ENCODE data around the gene SHANK2.

The SHANK2 gene

DNA sequence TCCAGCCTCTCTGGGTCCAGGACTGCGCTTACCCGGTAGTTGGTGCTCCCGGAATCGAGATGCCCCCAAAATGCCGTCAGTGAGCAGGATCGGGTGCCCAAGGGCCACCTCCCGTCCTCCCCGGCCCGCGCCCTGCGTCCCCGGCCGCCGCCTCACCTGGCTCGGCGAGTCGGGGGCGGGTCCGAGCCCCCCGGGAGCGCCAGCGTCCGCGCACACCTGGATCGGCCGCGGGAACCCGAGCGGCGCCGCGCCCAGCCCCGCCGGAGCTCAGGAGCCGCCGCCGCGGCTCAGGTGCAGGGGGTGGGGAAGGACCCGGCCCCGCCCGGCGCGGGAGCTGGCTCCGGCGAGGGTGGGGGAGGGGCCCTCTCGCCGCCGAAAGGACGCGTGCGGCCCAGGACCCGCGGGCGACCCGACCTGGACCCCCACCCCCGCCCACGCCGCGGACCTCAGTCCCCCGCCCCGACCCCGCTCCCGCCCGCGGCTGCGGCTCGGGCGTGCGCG, at the start of gene SHANK2:
SHANK2 (minus strand) TSS at position 309 of the 501 bp plus-strand sequence. CDS start 105,251 bp downstream, outside the sequence.
- no peak for DNase-seq (ENCODE audit: low read depth in 3 of 3)

DNA sequence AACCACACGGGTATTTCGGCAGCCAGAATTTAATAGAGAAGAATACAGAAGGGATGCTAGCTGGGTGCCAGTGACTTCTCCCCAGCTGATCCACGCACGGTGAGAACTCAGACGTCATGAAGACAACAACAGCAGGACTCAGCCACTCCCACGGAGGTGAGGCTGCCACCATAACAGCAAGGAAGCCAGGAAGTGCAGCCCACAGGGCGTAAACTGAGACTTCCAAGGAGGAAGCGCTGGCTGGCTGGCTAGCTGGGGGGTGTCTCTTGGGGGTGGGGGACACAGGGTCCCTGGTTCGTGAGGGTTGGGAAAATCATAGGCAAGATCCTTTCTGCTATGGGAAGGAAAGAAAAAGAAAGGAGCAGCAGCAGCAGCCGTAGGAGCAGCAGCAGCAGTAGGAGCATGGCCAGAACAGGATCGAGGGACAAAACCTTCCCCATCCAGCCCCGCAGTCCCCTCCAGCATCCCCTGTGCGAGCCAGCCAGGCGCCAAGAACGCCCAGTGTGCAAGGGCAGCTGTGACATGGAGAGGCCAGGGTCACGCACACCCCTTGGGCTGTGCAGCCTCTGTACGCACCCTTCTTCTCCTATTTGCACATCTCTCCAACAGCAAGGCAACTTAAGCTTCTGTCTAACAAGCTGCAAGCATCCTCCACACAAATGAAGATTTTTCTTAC, 49.6 kb upstream of the SHANK2 start:
- DNase-seq (ENCODE audit: low read depth in 3 of 3): no peak

DNA sequence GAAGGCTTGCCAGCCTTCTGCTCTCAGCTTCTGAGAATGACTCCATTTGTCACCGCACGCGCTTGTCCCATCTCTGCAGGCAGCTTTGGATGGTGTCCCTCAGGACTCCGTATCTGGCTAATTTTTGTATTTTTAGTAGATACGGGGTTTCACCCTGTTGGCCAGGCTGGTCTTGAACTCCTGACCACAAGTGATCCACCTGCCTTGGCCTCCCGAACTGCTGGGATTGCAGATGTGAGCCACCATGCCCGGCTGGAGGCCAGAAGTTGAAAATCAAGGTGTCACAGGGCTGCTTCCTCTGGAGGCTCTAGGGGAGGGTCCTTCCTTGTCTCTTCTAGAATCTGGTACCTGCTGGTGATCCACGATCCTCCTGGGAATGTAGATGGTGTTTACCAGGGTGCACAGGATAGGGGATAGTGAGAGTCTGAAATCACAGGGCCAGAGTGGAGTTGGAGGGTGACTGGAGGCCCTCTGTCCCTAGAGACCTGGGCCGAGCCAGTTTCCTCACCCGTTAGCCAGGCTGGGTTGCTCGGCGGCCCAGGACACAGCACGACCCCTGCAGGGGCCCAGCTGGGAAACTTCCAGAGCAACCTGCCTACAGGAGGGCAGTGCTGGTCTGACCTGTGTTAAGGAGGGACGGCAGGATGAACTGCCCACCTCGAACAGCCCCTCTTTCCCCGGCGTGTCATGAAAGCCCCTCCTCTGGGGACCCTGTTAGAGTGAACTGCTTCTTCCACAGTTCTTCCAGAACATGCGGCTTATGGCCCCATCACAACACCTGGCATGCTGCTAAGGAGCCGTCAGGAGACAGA, 48.9 kb upstream of the SHANK2 start:
- no peak for DNase-seq (ENCODE audit: low read depth in 3 of 3)

DNA sequence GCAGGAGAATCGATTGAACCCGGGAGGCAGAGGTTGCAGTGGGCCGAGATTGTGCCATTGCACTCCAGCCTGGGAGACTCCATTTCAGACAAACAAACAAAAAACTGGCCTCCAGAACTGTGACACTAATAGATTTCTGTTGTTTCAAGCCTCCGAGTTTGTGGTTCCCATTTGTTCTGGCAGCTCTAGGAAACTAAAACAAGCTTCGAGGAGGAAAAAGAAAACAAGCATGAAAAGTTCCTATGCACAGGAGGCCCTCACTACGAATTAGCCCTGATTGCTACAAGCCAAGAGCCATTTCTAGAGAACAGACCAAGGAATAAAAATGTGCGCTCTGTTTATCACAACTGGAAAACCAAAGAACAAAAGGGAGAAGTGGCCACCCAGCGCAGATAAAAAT, 47.8 kb upstream of the SHANK2 start:
- DNase-seq (ENCODE audit: low read depth in 3 of 3): no peak

DNA sequence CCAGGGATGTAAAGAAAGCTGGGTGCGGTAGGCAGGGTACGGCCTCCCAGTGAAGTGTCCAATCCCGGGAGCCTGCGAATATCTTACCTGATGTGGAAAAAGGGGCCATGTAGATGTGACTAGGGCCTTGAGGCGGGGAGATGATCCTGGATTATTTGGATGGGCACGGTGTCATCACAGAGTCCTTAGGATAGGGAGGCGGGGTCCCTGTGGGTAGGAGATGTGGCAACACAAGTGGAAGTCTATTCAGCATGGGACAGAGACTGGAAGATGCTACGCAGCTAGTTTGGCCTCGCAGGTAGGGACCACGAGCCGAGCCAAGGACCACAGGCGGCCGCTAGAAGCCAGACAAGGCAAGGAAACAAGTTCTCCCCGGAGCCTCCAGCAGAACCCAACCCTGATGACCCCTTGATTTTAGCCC, 46.4 kb upstream of the SHANK2 start:
- DNase-seq (ENCODE audit: low read depth in 3 of 3): no peak

DNA sequence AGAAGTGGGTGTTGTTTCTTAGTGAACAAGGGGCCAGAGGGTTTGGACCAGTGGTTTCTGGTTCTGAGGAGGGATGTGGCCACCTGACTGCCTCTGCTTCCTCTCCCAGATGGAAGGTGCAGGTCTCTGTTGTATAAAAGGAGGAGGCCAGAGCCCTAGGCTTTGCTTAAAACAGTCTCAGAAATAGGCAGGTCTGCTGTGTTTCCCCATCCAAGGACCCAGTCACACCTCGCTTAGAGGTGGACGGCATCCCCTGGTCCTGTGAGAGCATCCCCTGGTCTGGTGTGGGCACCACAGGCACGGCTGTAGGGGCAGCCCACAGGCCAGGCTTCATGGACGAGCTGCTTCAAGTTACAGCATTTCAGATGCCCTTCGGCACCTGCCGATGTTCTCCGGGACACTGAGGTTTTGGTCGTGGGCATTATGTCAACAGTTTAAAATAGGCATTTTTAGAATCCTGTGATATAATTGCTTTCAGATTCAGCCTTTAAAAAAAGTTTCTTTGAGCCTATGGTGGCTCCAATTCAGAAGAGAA, 45.7 kb upstream of the SHANK2 start:
- no peak for DNase-seq (ENCODE audit: low read depth in 3 of 3)

DNA sequence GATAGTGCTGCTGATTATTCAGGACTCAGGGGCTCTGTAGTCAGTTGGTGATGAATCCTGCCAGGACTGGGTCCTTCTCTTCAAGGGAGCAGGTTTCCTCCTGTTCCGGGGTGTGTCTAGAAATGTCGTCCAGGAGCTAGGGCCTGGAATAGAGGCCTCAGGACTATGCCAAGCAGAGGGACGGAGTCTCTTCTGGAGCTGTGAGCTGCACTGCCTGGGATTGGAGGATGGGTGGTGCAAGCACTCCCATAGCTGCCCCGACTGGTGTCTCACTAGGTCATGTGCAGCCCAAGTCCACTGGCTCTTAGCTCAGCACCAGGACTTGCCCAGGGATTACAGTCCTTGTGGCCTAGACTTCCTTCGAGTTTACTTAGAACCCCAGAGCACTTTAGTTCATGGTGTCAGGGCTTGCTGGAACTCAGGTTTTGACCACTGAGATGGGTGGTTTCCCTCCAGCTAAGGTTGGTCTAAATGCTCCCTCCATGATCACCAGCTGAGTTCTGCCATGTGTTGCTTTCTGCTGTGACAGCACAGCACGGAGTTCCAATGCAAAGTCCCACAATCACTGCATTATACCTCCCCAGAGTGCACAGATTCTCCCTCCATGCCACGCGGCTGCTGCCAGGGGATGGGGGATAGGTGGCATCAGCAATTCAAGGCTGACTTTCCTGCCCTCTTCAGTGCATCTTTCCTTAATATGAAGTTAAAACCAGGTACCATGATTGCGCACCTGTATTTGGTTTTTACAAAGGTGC, 42.6 kb upstream of the SHANK2 start:
- no peak for DNase-seq (ENCODE audit: low read depth in 3 of 3)

DNA sequence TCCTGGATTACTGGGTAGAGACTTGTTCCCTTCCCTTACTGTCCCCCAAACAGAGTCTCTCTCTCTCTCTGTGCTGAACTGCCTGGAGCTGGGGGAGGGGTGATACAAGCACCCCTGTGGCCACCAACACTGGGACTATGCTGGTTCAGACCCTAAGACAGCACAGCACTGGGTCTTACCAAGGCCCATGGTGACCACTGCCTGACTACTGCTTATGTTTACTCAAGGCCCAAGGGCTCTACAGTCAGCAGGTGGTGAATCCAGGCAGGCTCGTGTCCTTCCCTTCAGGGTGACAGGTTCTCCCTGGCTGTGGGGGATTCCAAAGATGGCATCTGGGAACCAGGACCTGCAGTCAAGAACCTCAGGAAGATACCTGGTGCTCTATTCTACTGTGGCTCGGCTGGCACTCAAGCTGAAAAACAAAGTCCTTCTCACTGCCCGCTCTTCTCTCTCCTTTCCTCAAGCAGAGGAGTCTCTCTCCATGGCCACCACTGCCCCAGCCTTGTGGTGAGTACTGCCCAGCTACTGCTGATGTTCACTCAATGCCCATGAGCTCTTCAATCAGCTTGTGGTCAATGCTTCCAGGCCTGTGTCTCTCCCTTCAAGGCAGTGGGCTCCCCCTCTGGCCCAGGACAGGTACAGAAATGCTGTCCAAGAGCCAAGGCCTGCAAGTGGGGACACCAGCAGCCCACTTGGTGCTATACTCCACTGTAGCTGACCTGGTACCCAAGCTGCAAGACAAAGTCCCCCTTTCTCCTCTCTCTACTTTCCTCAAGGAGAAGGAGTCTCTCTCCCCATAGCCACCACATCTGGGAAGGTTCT, 41.8 kb upstream of the SHANK2 start:
- no peak for DNase-seq (ENCODE audit: low read depth in 3 of 3)

DNA sequence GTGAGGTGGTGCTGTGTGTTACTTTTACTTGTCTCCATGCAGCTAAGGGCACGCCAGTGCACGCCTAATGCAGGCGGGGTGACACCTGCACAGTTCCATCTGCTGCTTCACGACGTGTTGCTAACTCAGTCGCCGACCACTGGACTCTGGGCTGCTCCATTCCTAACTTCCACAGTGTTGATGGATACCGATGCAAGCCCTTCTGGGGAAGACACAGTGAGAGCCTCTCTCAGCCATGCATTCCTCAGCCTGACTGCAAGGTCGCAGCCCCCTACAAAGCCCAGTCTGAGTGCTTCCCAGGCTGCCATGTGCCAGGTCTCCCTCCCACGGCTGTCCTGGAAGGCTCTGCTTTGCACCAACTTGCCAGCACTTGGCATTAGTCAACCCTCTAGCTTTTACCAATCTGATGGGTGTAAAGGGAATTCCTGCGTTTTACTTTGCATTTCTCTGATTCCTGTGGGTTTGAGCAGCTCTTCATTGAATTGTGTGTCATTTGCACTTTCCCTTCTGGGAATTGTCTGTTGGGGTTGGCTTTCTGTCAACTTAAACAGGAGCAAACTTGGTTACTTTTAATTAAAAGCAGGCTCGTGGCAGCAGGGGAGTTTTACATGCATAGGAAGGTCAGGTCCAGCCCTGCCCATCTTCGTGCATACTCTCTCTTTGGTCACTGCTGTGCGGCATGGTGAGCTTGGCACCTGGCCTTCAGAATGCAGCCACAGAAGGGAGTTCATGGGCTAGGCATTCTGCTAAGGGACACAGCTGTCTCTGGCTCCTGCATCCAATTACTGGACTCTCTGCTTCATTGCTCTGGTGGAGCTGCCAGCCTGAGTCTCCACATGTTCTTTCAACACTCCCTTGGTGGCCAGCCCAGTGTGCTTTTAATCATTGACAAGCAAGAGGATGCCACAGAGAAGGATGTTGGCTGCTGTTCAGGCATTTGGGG, 34.6 kb upstream of the SHANK2 start:
- DNase-seq (ENCODE audit: low read depth in 3 of 3): no peak

DNA sequence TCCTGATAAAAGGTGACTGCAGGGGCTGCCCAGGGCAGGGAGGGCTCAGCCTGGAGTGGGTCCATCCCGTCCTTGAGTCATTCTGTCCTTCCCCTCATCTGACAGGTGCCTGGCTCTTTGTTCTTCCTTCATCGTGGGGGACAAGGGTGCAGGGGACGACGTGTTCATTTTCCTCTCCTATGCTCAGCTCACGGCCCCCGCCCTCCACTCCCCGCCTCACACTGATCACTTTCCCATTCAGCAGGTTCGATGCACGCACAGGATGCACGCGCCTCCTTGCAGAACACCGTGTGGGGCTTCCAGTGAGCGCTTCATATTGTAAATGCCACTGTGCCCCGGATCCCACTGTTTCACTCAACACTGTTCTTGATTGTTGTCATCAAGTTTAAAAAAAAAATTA, 32.7 kb upstream of the SHANK2 start:
- no peak for DNase-seq (ENCODE audit: low read depth in 3 of 3)

DNA sequence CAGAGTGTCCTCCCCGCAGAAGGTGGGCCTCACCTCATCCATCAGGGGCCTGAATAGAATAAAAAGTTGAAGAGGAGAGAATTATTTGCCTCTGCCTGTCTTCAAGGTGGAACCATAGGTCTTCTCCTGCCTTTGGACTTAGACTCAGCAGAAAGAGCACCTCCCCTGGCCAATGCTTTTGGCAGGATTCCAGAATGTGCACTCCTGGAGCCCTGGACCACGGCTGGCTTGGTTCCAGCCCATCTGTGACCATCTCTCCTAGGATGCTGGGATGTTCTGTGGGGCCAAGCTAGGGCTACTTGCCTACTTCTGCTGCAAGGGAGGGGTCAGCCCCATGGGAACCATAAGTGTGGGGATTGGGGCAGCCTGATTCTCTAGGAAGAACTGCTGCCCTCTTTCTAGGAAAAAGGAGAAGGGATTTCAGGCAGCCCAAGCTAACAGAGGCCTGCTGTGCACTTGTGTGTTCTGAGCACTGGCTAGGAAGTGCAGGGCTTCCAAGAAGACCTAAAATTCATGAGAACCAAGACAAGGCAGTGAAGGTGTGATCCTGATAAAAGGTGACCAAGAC, 32.2 kb upstream of the SHANK2 start:
- DNase-seq (ENCODE audit: low read depth in 3 of 3): no peak

DNA sequence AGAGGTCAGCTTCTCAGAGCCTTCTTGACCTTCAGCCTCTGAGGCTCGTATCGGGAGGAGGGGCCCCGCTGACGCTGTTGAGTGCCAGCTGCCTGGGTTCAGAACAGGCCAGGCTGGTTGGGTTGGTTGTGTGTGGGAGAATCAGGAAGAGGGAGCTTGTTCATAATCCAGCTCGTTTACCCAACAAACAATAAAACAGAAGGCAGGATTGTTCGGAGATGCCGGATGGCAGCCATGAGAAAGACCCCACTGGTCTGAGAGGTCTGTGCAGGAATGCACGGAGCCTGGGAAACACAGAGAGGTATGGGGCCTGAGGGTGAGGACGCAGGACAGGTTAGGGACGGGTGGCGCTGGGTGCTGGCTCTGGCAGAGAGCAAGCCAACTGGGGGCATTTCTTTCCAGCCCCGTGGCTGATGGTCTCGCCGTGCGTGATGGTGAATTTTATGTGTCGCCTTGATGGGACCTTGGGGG, 31.6 kb upstream of the SHANK2 start:
- no peak for DNase-seq (ENCODE audit: low read depth in 3 of 3)

DNA sequence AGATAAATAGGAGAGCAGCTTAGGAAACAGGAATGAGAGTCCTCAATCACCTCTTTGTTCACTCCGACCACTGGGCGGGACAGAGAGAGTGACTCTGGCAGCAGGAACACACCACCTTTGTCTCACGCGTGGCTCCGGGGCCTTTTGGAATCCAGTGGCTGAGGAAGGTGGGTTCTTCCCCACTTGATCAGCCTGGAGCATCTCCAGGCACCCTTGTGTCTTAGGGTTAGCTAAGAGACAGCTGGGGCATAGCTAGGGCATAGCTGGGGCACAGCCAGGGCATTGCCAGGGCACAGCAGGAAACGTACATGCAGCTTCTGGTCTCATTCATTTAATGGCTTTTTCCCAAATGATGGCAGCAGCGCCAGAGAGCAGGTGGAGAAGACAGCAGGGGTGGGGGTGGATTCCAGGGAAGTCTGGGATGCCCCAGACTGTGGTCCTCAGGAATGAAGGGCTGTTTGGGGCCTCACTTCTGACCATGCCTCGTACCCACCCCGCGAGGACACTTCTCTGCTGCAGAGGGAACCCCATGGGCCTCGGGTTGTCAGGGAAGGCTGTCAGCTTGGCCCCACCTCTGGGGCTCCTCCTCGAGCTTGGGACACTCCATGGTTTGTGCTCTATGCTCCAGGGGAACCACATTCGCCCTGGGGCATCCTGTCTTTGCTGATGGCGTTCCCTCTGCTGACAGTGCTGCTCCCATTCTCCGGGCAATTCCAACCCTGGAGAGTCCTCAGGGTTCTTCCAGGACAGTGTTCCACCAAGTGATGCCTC, 30.4 kb upstream of the SHANK2 start:
- DNase-seq (ENCODE audit: low read depth in 3 of 3): no peak

DNA sequence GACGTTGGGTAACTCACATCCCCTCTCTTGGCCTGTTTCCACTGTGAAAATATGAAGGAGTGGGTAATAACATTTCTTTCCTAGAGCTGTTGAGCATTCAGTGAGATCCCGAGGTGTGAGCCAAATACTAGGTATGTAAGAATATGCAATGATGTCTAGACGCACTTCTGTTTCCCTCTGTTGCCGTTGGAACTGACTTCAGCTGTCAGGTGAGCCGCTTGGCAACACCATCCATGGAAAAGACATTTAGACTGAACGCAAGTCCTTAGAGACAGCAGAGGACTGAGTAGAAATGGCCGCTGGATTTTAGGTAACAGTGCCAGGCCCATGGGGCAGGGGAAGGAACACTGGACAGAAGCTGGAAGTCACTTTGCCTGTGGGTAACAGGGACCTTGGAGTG, 29.5 kb upstream of the SHANK2 start:
- DNase-seq (ENCODE audit: low read depth in 3 of 3): no peak

DNA sequence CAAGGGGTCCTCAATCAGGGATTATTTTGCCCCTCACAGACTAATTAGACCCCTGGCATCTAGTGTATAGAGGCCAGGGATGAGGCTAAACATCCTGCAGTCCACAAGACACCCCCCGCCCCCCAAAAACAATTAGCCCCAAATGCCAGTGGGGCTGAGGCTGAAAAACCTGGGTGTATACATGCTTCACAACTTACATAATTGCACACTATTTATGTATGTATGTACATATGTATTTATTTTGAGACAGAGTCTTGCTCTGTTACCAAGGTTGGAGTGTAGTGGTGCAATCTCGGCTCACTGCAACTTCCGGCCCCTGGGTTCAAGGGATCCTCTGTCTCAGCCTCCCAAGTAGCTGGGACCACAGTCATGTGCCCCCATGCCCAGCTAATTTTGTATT, 28.8 kb upstream of the SHANK2 start:
- no peak for DNase-seq (ENCODE audit: low read depth in 3 of 3)

DNA sequence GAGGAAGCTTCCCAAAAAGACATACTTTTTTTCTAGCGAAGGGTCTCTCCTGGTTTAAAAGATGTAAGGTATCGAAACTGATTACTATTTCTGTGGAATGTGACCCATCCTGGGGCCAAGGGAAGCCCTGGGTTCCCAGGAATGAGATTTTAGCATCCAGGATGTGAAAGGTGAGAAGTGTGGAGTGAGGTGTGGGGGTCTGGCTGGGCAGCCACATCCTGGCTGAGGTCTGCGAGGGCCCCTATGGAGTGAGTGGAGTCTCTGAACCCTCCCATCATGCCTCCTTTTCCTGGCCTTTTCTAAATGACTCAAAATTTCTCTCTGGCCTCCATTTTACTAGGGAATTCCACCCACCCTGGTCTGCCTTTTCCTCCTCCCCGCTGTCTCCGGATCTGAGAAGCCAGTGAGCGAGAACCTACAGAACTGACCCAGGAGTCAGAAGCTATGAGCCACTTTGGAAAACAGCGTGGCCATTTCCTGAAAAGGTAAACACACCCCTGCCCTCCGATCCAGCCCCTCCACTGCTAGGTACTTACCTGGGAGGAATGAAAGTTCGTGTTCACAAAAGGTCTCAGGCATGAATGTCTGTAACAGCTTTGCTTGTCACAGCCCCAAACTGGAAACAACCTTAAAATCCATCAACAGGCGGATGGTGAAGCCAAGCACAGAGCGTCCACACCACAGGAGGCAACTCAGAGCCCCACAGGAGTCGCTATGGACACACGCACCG, 27.7 kb upstream of the SHANK2 start:
- DNase-seq (ENCODE audit: low read depth in 3 of 3): no peak

DNA sequence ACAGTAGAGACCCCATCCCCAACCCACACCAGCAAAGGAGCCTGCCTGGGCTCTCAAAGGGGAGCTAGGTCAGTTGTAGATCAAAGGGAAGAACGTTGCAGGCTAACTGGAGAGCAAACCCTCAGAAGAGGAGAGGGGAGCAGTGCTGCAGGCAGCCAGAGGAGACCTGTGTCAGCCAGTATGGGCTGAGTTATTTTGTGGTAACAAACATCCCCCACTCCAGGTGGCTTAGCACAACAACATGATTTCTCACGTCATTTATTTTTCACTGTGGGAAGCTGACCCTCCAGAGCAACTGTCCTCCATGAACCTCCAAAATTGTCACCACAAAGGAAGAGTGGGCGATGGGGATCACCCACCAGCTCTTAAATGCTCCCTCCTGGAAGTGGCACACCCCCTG, 19.8 kb upstream of the SHANK2 start:
- DNase-seq (ENCODE audit: low read depth in 3 of 3): no peak

All from stimulated activated CD4-positive, alpha-beta T cell treated with anti-CD3 and anti-CD28 coated beads, TNF-alpha, amount 100 ng/mL, for 24 hours (primary cell).